A172 (cell line): ENCODE measurements around the gene NFIA. TPM values are rescaled to one million over a fixed set of nuclear protein-coding genes. Genes with fewer than 3 reads are reported as not detected.

ENCODE experiments used
- DNase-seq: peaks from one replicate; pipeline ENCODE4 v3.0.0-alpha.2; 2015; ENCODE audit warnings: low spot score
- total RNA-seq: library from RNA; depleted of rRNA; stranded (reverse); fragments of >200 nt; shearing (Covaris generic); gene quantifications from 2 replicates; pipeline ENCODE4 v1.2.3, GENCODE V29; 2014

Gene NFIA
- total RNA-seq, 1 experiment from 2014 or later: 0.22 TPM

GRCh38 chr1:61368876-61369275 is 286.5 kb downstream of the NFIA start:
- no peak for DNase-seq

GRCh38 chr1:61370177-61370912 is 288.0 kb downstream of the NFIA start:
- no peak for DNase-seq

GRCh38 chr1:61370913-61371279 is 288.5 kb downstream of the NFIA start:
- DNase-seq: no peak

- DNase-seq: no peak
These were observed 290.6 kb downstream of the NFIA start for GRCh38 chr1:61372944-61373343.

GRCh38 chr1:61374156-61374555 is 291.8 kb downstream of the NFIA start:
- DNase-seq: no peak

- no peak for DNase-seq
These were observed 292.9 kb downstream of the NFIA start for GRCh38 chr1:61375082-61375880.

- no peak for DNase-seq
These were observed 293.8 kb downstream of the NFIA start for GRCh38 chr1:61376151-61376550.

- no peak for DNase-seq
These were observed 295.0 kb downstream of the NFIA start for GRCh38 chr1:61377242-61377958.

GRCh38 chr1:61378494-61379180 is 296.3 kb downstream of the NFIA start:
- DNase-seq: no peak

GRCh38 chr1:61379693-61380092 is 297.3 kb downstream of the NFIA start:
- DNase-seq: no peak

- no peak for DNase-seq
These were observed 298.2 kb downstream of the NFIA start for GRCh38 chr1:61380561-61380960.

GRCh38 chr1:61386323-61386722 is 304.0 kb downstream of the NFIA start:
- DNase-seq: no peak

- no peak for DNase-seq
These were observed 304.4 kb downstream of the NFIA start for GRCh38 chr1:61386770-61387169.

GRCh38 chr1:61387829-61388228 is 305.5 kb downstream of the NFIA start:
- DNase-seq: no peak

- no peak for DNase-seq
These were observed 306.2 kb downstream of the NFIA start for GRCh38 chr1:61388566-61388965.

GRCh38 chr1:61389194-61389925 is 307.0 kb downstream of the NFIA start:
- DNase-seq: no peak

- no peak for DNase-seq
These were observed 307.8 kb downstream of the NFIA start for GRCh38 chr1:61389926-61390845.

- DNase-seq: no peak
These were observed 309.4 kb downstream of the NFIA start for GRCh38 chr1:61391730-61392129.

GRCh38 chr1:61392409-61393242 is 310.3 kb downstream of the NFIA start:
- DNase-seq: no peak
